Measurements from ENCODE around the gene PINK1.
A peak's percentile ranks its signal among the peaks of the same experiment; 100 is the strongest.
"Not testable (repeated sequence)": the region's sequence is repeated elsewhere in the genome, so short reads cannot be mapped to it uniquely, and the experiment has no call there.

The PINK1 gene

GRCh38 chr1:20644416-20644815 lies 11.2 kb downstream of the PINK1 start:
- DNase-seq (ENCODE audit: low spot score): no peak

DNA sequence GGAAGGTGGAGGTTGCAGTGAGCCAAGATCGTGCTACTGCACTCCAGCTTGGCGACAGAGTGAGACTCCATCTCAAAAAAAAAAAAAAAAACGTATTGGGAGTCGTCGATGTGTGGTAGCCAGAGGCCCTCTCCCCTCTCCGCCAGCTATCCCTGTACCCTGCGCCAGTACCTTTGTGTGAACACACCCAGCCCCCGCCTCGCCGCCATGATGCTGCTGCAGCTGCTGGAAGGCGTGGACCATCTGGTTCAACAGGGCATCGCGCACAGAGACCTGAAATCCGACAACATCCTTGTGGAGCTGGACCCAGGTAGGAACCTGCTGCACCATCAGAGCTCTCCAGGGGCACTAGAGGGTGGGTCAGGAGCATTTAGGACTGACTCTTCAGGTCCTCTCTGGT lies 12.2 kb downstream of the PINK1 start:
- no peak for DNase-seq (ENCODE audit: low spot score)

DNA sequence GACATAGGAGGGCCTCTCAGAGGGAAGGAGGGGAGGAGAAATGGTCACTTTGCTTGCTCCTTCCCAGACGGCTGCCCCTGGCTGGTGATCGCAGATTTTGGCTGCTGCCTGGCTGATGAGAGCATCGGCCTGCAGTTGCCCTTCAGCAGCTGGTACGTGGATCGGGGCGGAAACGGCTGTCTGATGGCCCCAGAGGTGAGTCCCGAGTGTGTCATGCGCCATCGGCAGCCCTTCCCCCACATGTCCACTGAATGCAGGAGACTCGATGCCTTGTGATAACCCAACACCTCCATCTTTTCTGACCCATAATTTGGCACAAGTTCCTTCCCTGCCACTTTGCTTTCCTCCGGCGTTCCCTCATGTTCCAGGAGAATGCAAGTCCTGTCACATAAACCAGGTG lies 15.2 kb downstream of the PINK1 start:
- no peak for DNase-seq (ENCODE audit: low spot score)

- no peak for DNase-seq (ENCODE audit: low spot score)
These were observed 15.7 kb downstream of the PINK1 start for GRCh38 chr1:20648946-20649345.

- DNase-seq (ENCODE audit: low spot score): no peak
These were observed 19.0 kb downstream of the PINK1 start for GRCh38 chr1:20652300-20652699.

DNA sequence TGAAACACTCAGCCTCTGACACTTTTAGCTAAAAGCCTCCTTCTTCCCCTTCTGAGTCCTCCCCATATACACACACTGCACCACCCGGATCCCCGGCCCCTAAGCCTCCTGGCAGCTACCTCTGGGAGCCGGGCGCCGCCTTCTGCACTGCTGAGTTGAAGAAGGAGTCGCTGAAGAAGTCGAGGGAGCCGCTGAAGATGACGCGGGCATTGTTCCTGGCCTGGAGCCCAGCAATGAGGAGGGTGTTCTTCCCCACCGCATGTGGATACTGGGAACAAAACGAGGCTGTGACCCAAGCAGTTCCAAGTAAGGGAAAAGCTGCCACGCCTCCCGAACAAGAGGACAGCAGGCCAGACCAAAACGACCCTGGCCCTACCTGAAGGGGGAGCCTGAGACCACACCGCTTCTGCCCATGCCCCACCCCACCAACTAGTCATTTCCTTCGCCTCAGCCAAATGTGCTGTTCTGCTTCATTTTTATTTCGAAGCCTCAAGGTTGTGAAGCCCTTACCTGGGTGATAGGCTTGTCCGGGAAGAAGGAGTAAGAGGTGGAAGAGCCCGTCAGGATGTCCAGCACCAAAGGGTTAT lies 20.9 kb downstream of the PINK1 start:
- DNase-seq (ENCODE audit: low spot score): no peak

GRCh38 chr1:20657024-20657423 lies 23.8 kb downstream of the PINK1 start:
- DNase-seq (ENCODE audit: low spot score): no peak

- DNase-seq (ENCODE audit: low spot score): no peak
These were observed 25.1 kb downstream of the PINK1 start for GRCh38 chr1:20658166-20658915.

GRCh38 chr1:20660363-20660762 lies 27.1 kb downstream of the PINK1 start:
- DNase-seq (ENCODE audit: low spot score): no peak

GRCh38 chr1:20660847-20661206 lies 27.6 kb downstream of the PINK1 start:
- DNase-seq (ENCODE audit: low spot score): no peak

DNA sequence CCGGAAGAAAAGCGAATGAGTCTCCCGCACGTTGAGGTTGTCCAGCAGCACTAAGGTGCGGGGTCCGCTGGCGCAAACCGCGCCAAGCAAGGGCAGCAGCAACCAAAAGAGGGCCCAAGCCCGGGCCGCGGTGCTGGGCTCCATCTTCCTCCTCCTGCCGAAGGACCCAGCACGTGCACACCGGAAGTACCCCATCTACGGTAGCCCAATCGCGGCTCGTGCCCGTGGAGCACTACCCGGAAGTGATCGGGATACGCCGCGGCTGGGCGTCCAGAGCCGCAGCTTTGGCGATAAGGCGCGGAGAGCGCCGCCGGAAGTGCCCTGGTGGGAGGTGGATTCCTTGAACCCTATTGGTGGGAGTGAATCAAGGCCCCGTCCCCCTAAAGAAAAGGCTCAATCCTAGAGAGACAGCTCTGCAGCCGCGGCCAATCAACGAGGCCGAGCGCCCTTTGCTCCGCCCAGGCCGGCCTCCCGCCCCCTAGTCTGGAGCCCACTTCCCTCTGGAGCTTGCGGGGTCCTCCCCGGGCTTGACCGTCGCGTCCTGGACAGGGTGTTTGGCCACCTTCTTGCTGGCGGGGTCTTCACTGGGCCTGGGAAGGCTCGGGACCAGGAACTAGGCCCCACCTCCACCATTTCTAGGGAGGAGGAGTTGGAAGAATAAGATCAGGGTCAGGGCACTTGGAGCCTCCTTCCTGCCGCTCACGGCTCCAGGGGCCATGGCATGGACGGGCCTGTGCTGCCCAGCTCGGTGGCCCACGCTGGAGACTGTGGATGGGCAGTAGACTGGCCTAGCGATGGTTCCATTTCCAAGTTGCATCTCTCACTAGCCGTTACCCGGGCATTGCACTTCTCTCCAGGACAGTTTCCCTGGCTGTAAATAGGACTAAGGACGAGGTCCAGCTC lies 28.2 kb downstream of the PINK1 start, which contains the start of gene DDOST:
Gene DDOST (minus strand): TSS at position 163 of the 903 bp plus-strand sequence. CDS start 19 bp downstream, at position 144.
- DNase-seq (ENCODE audit: low spot score): peak; percentile 98

DNA sequence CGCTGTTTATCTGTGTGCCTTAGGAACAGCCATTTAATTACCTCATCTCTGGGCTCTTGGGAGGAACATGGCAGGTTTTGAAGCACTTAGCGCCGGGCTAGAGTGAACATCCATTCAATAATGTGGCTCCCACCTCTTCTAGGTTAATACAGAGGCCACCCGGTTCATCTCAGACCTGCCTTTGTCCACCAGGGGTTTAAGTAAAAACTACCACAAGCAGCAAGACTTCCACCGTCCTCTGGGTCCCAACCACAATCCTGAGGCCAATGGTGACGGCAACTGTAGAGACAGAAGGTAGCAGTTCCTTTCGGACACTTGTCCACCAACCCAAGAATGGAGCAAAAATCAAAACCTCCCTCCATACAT lies 28.8 kb downstream of the PINK1 start:
- no peak for DNase-seq (ENCODE audit: low spot score)

DNA sequence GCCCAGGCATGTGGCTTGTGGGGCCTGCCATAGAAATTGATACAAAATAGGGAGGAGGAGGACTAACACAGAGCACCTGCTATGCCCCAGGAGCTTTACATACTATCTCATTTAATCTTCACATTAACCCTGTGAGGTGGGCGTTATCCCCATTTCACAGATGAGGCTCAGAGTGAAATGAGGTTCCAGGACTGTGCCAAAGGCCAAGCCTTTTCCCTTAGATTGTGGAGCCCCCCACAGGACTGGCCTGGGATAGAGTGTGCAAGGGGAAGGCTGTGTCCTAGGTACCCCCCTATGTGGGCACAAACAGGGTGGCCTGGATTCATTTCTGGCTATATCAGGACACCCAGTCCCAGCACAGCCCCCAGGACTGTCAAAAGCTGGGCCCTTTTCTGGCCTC lies 30.1 kb downstream of the PINK1 start:
- DNase-seq (ENCODE audit: low spot score): no peak

GRCh38 chr1:20663969-20664715 lies 30.9 kb downstream of the PINK1 start:
- no peak for DNase-seq (ENCODE audit: low spot score)

GRCh38 chr1:20665726-20666125 lies 32.5 kb downstream of the PINK1 start:
- DNase-seq (ENCODE audit: low spot score): no peak

DNA sequence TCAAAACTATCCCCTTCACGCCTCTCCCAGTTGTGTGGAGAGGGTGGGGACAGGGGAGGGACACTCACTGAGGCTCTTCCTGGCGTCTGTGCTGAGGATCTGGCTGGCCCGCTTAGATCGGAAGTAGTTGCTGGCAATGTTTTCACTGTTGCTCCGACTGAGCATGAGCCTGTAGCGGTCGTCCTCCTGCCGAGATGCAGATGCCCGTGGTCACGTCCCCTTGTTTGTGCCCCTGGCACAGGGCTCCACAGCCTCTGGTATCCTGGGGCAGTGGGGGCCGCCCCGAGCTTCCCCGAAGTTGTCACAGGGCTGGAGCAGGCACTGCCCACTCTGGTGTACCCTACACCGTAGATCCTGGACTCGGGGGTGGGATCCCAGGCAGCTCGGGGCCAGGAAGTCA lies 32.9 kb downstream of the PINK1 start:
- no peak for DNase-seq (ENCODE audit: low spot score)

- DNase-seq (ENCODE audit: low spot score): peak; percentile 47
These were observed 33.5 kb downstream of the PINK1 start for GRCh38 chr1:20666804-20667203.

DNA sequence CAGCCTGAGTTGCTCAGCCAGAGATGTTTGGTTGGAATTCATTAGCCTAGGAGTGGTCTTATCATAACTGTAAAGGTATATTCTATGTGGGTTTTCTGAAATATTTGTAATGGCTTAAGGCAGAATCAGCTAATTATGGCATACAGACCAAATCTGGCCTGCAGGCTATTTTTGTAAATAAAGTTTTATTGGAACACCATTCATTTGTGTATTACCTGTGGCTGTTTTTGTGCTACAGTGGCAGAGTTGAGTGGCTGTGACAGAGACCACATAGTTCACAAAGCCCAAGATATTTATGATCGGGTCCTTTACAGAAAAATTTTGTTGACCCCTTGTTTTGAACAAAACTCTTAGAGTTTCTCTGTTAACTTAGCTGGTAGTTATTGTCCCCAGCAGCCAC lies 35.3 kb downstream of the PINK1 start:
- no peak for DNase-seq (ENCODE audit: low spot score)

- DNase-seq (ENCODE audit: low spot score): no peak
These were observed 37.7 kb downstream of the PINK1 start for GRCh38 chr1:20670936-20671335.

DNA sequence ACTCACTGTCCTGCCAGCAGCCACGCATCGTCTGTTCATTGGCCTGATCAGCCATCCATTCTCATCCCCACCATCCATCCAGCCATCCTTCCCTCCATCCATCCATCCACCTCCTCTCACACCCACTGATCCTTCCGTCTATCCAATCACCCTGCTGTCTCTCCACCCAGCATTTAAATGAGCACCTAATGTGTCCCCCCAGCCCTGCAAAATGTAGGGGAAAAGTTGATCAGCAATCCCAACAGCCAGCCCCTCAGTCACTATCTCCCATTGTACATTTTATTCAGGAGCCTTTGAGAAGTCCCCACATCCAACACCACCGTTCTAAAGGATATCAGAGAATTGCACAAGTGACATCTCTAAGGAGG lies 39.0 kb downstream of the PINK1 start:
- no peak for DNase-seq (ENCODE audit: low spot score)

DNA sequence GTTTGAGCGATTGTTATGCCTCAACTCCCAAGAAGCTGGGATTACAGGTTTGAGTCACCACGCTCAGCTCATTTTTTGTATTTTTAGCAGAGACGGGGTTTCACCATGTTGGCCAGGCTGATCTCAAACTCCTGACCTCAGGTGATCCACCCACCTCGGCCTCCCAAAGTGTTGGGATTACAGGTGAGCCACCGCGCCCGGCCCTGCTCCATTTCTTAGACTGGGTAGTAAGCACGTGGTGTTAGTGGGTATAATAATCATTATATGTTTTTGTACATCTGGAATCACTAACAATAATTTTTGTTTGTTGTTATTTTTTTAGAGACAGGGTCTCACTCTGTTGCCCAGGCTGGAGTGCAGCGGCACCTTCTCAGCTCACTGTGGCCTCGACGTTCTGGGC lies 40.4 kb downstream of the PINK1 start:
- not testable (repeated sequence) for DNase-seq (ENCODE audit: low spot score)

DNA sequence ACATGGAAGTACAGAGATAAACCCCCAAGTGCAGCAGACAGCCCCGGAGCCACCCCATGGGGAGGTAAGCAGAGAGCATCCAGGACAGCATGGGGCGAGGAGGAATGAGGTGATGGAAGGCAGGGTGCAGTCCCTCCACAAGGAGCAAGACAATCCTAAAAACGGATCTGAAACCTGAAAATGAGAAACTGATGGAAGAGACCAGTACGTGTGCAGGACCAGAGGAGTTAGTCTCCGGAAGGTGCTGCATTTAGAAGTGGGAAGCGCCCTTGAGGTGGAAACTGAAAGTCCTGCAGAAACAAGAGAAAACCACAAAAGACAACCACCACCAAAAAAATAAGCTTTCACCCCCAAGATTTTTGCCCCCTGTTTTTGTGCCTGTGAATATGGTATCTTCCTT lies 45.3 kb downstream of the PINK1 start:
- no peak for DNase-seq (ENCODE audit: low spot score)

Measured in SK-N-DZ (cell line).